22Rv1 (cell line): Measurements from ENCODE around the gene CDK5RAP1.

Experiments
- ZFX ChIP-seq: fragments of 450-650 bp; IDR thresholded peaks from 2 replicates; pipeline ENCODE4 v1.6.1; 2017; ENCODE audit warnings: antibody characterized with exemption, borderline replicate concordance
- TF ChIP-seq, protein P1 (sequence below): fragments of 450-650 bp; IDR thresholded peaks from 2 replicates; pipeline ENCODE4 v1.5.1; 2017; ENCODE audit warnings: mild to moderate bottlenecking

DNA sequence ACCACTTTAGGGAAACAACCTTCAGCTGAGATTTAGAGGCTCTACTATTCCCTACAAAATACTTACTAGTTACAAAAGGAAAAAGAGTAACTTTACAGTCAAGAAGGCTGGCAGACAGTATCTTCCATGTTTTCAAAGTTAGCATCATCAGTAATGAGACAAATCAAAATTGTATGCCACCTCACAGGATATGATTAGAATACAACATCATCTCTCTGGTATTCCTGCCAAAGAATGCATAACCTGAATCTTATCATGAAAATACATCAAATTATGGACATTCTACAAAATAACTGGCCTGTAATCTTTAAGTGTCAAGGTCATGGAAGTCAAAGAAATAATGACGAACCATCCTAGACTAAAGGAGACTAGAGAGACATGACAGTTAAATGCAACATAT, 38.4 kb downstream of the CDK5RAP1 start:
- TF ChIP-seq, protein P1, sequence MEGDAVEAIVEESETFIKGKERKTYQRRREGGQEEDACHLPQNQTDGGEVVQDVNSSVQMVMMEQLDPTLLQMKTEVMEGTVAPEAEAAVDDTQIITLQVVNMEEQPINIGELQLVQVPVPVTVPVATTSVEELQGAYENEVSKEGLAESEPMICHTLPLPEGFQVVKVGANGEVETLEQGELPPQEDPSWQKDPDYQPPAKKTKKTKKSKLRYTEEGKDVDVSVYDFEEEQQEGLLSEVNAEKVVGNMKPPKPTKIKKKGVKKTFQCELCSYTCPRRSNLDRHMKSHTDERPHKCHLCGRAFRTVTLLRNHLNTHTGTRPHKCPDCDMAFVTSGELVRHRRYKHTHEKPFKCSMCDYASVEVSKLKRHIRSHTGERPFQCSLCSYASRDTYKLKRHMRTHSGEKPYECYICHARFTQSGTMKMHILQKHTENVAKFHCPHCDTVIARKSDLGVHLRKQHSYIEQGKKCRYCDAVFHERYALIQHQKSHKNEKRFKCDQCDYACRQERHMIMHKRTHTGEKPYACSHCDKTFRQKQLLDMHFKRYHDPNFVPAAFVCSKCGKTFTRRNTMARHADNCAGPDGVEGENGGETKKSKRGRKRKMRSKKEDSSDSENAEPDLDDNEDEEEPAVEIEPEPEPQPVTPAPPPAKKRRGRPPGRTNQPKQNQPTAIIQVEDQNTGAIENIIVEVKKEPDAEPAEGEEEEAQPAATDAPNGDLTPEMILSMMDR: no peak
- TF ChIP-seq ZFX: no peak
